Activated T-cell treated with anti-CD3 and anti-CD28 coated beads for 48 hours (primary cell): Measurements from ENCODE around the gene MFAP2.
"Not testable (repeated sequence)": the region's sequence is repeated elsewhere in the genome, so short reads cannot be mapped to it uniquely, and the experiment has no call there.

Experiments
- DNase-seq: peaks from one replicate; pipeline ENCODE4 v3.0.0-alpha.2; 2020; ENCODE audit warnings: low read depth

Gene MFAP2

GRCh38 chr1:16929146-16930041, 51.0 kb downstream of the MFAP2 start:
- DNase-seq: not testable (repeated sequence)

- DNase-seq: no peak
Measured at GRCh38 chr1:16927711-16928485, 52.5 kb downstream of the MFAP2 start.

- DNase-seq: no peak
Measured at GRCh38 chr1:16927256-16927655, 53.2 kb downstream of the MFAP2 start.

DNA sequence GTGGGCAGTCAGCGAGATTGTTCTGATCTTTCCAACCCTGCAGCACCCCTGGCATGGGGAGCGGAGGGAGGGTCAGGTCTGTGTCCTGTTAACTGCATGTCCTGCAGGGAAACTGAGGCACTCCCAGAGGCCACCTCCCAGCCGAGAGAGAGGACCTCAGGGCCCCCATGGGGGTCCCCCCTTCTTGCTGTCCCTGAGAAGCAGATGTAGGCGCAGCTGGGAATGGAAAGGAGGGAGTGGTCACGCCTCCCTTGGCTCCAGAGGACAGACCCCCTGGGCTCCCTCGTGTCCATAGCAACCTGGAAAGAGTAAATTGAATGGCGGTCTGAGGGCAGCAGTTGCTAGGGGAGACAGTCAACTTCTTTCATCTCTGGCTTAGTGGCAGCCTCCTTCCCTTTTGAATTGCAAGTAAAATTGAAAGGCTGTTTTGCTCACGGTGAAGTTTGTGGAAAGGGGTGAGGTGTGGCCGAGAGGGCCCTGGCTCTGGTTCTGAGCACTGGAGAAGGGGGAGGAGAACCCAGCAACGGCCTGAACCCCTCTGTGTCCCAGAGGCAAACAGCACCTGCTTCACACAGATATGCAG, 53.8 kb downstream of the MFAP2 start:
- no peak for DNase-seq

- no peak for DNase-seq
Measured at GRCh38 chr1:16925635-16926490, 54.6 kb downstream of the MFAP2 start.

DNA sequence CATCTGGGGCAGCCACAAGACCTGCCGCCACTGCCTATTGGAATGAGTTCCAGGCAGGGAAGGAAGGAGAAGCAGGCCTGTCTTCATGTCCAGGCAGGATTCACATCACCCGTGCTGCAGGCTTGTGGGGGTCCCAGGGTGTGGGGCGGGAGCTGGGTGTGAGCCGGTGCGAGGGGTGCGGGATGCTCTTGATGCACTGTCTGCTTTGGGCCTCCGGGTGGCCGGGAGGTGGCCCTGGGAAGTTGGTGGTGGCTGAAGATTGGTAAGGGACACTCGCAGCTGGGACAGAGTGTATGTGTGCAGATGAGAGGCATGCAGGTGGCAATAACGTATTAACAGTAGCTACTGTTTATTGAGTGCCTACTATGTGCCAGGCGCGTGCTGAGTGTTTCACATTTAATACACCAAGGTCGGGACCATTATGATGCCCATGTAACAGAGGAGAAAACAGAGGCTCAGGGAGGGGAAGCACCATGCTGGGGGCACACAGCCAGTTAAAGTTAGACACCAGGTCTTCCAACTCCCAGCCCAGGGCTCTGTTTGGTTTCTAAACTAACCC, 55.4 kb downstream of the MFAP2 start:
- DNase-seq: no peak
